Activated T-helper 1 cell treated with anti-CD3 and anti-CD28 coated beads, Interleukin-12 subunit alpha, Interleukin-12 subunit beta, Interleukin-2, Interleukin-4 antibody, amounts not matched to agents 30 ng/mL and 10 ng/mL and 1 ng/mL, durations not matched to agents 14 hours and 24 hours and 36 hours (primary cell): ENCODE results near the gene NFKB1. TPM values are rescaled to one million over a fixed set of nuclear protein-coding genes. Genes with fewer than 3 reads are reported as not detected.

Source experiments
- total RNA-seq: library from RNA; stranded (reverse); gene quantifications from 2 replicates; pipeline ENCODE4 v1.2.3, GENCODE V29; 2022

Gene NFKB1
- total RNA-seq, 1 donor from 2014 or later = 139 TPM

Other genes starting within 250 kb of the NFKB1 start
- gene SLC39A8, start 155.9 kb upstream of the NFKB1 start, total RNA-seq = 85.2 and 87.8 TPM in 2 replicates